Adrenal gland (tissue), 12 donors: ENCODE measurements around the gene TBC1D22A. TPM values are rescaled to one million over a fixed set of nuclear protein-coding genes. Genes with fewer than 3 reads are reported as not detected.

Source experiments
- DNase-seq, 7 donors: peaks; one replicate each; pipeline ENCODE4 v3.0.0-alpha.2; 2019 to 2020
- H3K27ac ChIP-seq, 5 donors: fragments of 200-600 bp; sonication (generic) in 4 of 5; 1 replicate in 3 of 5; 2 replicates in 2 of 5; pipeline versions ENCODE4 v1.5.1 to v1.8.0; 2016 to 2020; ENCODE audit warnings: mild to moderate bottlenecking in 1 of 5
- H3K27me3 ChIP-seq: fragments of 200-600 bp; 2 replicates; pipeline ENCODE4 v1.8.0; 2021
- H3K36me3 ChIP-seq, 2 donors: fragments of 200-600 bp; replicated peaks in 1 of 2; 1 replicate in 1 of 2; 2 replicates in 1 of 2; pipeline versions ENCODE4 v1.5.1 to v1.8.0; 2018 to 2022
- H3K4me1 ChIP-seq, 2 donors: fragments of 200-600 bp; replicated peaks in 1 of 2; 1 replicate in 1 of 2; 2 replicates in 1 of 2; pipeline versions ENCODE4 v1.5.1 to v1.8.0; 2018 to 2021
- H3K4me3 ChIP-seq, 4 donors: fragments of 200-600 bp; sonication (generic) in 3 of 4; one replicate each; pipeline ENCODE4 v1.5.1; 2016 to 2018
- H3K9me3 ChIP-seq, 3 donors: fragments of 200-600 bp; sonication (generic) in 1 of 3; replicated peaks in 1 of 3; 1 replicate in 2 of 3; 2 replicates in 1 of 3; pipeline versions ENCODE4 v1.5.1 to v1.8.0; 2016 to 2021
- POLR2A ChIP-seq, 2 donors: fragments of 450-650 bp; IDR thresholded peaks; one replicate each; pipeline ENCODE4 v1.6.1; 2017; ENCODE audit warnings: antibody characterized with exemption in 2 of 2, mild to moderate bottlenecking in 2 of 2, moderate library complexity in 1 of 2
- WGBS, 4 donors: extraction: QIAGEN DNeasy Blood & Tissue Kit in 2 of 4; methylation state at CpG; one replicate each; pipeline versions ENCODE4 v1.1.5 to v1.1.7; 2013 to 2017; 5-methylcytosine and 5-hydroxymethylcytosine counted together
- intact Hi-C, 2 donors: fragments of 100-400 bp; cut with DNase I; formaldehyde crosslinking; loops; one replicate each; pipeline versions ENCODE4 v1.14.1 to v1.15.0; 2022 to 2023
- polyA plus RNA-seq, 3 donors: library from polyadenylated mRNA; stranded (reverse); fragments of 200-250 nt in 2 of 3; fragments of 350-450 nt in 1 of 3; fragmentation: Illumina TruSeq in 1 of 3; extraction: RNeasy Lipid Tissue Mini Kit (QIAGEN cat#74804) in 1 of 3; gene quantifications; one replicate each; pipeline ENCODE4 v1.2.3, GENCODE V29; 2013 to 2014
- total RNA-seq, 9 donors: library from RNA; depleted of rRNA in 4 of 9; stranded (reverse); fragments of >200 nt in 4 of 9; fragments of 120-200 nt in 1 of 9; fragmentation: NEBNext Ultra II Directional in 1 of 9; extraction: Animal tissue kit (Norgen Biotek cat#: 25700) in 1 of 9; gene quantifications; one replicate each; pipeline versions ENCODE4 v1.1.0 to v1.2.4, GENCODE V29; 2013 to 2023
- TF ChIP-seq, protein P1 (sequence below), 6 experiments: fragments of 450-650 bp in 4 of 6; fragments of 200-600 bp in 2 of 6; sonication (generic) in 1 of 6; IDR thresholded peaks; 1 replicate in 5 of 6; 2 replicates in 1 of 6; pipeline versions ENCODE4 v1.5.1 to v1.8.0; 2016 to 2021; ENCODE audit warnings: antibody characterized with exemption in 6 of 6, mild to moderate bottlenecking in 2 of 6, moderate library complexity in 1 of 6
- donor health status: healthy with polysubstance abuse.
- donor health status: Bipolar disorder and iron deficiency.
- donor health status: DM: yes; HTN: yes; CAD: no.
- donor health status: DM: no; HTN: no; CAD: no.
- donor health status: DM: no; HTN: no; CAD: no.
- donor health status: DM: yes; HTN: yes; CAD: no.

Gene TBC1D22A
- total and polyA plus RNA-seq, 12 donors: 11.5 to 44.2 (median 28.1) TPM

DNA sequence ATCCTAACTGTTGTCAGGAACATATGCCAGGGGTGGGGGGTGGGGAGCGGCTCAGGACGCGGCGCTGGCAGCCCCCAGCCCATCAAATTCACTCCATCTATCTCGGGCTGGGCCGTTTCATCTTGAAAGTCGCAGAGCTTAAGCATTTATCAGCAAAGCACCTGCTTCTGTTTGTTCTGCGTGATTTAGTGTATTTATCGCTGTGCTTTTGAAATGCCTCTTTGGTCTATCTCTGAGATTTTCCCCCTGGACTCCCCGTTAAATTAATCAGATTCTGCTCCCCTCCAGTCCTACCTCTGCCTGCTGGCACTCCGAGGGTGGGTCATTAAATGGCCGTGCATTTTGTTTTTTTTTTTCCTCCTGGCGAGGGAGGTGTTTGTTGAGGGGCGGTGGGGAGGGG, 446.2 kb downstream of the TBC1D22A start:
- Histone ChIP-seq H3K27me3 (no peaks in the 10 kb centered on the region), H3K4me3 (no peak overlapping the region), H3K4me1 (no peaks in the 10 kb centered on the region), H3K27ac (no peak overlapping the region), H3K9me3 (no peaks in the 10 kb centered on the region), H3K36me3 (no peaks in the 10 kb centered on the region)
- DNase-seq: no peak
- intact Hi-C loops: no loop called here
- 60 to 67% (median 61%) methylated on average over 13 to 14 of the region's 14 CpGs for WGBS, 4 donors
- TF ChIP-seq POLR2A (IDR thresholded peaks at IDR 0.05): no peak
- TF ChIP-seq, protein P1, sequence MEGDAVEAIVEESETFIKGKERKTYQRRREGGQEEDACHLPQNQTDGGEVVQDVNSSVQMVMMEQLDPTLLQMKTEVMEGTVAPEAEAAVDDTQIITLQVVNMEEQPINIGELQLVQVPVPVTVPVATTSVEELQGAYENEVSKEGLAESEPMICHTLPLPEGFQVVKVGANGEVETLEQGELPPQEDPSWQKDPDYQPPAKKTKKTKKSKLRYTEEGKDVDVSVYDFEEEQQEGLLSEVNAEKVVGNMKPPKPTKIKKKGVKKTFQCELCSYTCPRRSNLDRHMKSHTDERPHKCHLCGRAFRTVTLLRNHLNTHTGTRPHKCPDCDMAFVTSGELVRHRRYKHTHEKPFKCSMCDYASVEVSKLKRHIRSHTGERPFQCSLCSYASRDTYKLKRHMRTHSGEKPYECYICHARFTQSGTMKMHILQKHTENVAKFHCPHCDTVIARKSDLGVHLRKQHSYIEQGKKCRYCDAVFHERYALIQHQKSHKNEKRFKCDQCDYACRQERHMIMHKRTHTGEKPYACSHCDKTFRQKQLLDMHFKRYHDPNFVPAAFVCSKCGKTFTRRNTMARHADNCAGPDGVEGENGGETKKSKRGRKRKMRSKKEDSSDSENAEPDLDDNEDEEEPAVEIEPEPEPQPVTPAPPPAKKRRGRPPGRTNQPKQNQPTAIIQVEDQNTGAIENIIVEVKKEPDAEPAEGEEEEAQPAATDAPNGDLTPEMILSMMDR (IDR thresholded peaks at IDR 0.05): no peak

DNA sequence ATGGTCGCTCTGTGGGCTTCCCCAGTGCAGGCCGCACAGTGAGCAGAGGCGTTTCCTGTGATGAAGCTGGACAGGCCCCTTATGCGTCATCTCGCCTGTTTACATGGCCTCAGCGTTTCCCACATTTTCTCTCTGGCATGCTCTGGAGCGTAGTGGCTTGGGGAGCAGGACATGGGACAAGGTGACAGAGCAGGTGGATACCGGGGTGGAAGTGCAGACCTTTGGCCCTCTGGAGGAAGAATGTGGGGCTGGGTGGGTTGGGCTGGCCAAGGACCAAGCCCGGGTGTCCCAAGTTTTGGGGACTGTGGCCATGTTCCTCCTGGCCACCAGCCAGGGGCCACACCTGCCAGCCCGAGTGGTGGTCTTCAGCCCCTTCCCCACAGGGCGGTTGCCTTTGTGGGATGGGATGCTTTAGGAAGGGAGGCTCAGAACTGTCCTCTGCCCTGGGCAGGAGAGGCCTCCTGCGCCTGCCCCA, 446.6 kb downstream of the TBC1D22A start:
- intact Hi-C loops: no loop called here
- no peaks in the 10 kb centered on the region for H3K36me3 ChIP-seq
- 70 to 79% (median 73%) methylated on average over 7 to 12 of the region's 12 CpGs for WGBS, 4 donors
- no peaks in the 10 kb centered on the region for H3K9me3 ChIP-seq
- no peak overlapping the region for H3K4me3 ChIP-seq
- H3K4me1 ChIP-seq: no peaks in the 10 kb centered on the region
- DNase-seq: peak in 1 of 7 donors; percentile 38
- no peaks in the 10 kb centered on the region for H3K27me3 ChIP-seq
- H3K27ac ChIP-seq: no peak overlapping the region
- TF ChIP-seq POLR2A (IDR thresholded peaks at IDR 0.05): no peak
- TF ChIP-seq, protein P1 (IDR thresholded peaks at IDR 0.05): no peak

DNA sequence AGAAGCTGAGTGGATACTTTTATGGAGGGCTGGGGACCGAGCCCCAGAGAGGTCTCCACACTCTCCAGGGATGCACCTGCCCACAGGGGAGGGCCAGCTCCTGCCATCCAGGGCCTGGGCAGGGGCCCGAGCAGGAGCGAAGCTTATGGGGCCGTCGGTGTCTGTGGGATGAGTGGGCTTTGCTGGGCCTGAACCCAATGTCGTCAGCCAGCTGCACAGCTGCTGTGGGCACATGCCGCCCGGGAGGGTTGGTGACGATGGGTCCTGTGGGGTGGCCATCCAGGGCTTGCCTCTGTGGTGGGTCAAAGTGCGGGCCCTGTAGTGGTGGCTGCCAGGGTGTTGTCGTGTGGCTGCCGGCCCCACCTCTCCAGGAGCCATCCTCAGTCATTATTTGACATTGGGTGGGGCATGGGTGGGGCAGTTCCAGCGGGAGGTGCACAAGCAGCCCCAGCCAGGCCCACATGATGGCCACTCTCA, 447.1 kb downstream of the TBC1D22A start:
- intact Hi-C loops: loop anchor here in 1 of 2 donors (10.0 kb wide), 1 partner anchor 1285 kb away; no protein-coding TSS in a partner anchor
- 86 to 100% (median 96%) methylated on average over 1 to 13 of the region's 13 CpGs for WGBS, 4 donors
- no peaks in the 10 kb centered on the region for H3K27me3 ChIP-seq
- H3K36me3 ChIP-seq: no peaks in the 10 kb centered on the region
- DNase-seq: peak in 1 of 7 donors; percentile 9
- no peaks in the 10 kb centered on the region for H3K4me1 ChIP-seq
- no peaks in the 10 kb centered on the region for H3K9me3 ChIP-seq
- no peak overlapping the region for H3K4me3 ChIP-seq
- TF ChIP-seq, protein P1 (IDR thresholded peaks at IDR 0.05): no peak
- TF ChIP-seq POLR2A (IDR thresholded peaks at IDR 0.05): no peak
- H3K27ac ChIP-seq: no peak overlapping the region

DNA sequence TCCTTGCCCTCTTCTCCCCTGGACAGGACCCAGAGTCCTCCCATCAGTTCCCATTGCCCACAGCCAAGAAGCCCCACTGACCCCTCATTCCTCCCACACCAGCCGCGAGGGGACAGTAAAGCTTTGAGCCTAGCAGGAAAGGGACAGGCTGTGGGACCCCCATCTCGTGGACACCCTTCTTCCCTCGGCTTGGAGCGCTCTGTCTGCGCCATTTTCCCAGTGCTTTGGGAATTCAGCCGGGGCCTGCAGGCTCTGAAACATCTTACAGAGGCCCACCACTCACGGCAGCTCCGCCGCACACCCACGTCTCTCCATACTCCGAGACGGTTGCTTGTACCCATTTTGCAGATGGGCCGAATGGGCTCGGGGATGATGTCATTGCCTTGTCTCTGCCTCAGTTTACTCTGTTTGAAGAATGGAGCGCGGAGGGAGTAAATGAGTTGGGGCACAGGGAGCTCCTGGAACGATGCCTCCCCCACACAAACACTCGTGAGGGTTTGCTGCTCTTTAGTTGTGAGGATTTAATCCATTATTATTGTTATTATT, 447.7 kb downstream of the TBC1D22A start:
- no peaks in the 10 kb centered on the region for H3K36me3 ChIP-seq
- 88 to 91% (median 89%) methylated on average over 19 of the region's 19 CpGs for WGBS, 4 donors
- peak in 1 of 7 donors; percentile 27 for DNase-seq
- intact Hi-C loops: loop anchor here in 1 of 2 donors (10.0 kb wide), 1 partner anchor 1285 kb away; no protein-coding TSS in a partner anchor
- H3K4me3 ChIP-seq: no peak overlapping the region
- H3K4me1 ChIP-seq: no peaks in the 10 kb centered on the region
- H3K27ac ChIP-seq: no peak overlapping the region
- no peak for TF ChIP-seq POLR2A (IDR thresholded peaks at IDR 0.05)
- TF ChIP-seq, protein P1 (IDR thresholded peaks at IDR 0.05): no peak
- no peaks in the 10 kb centered on the region for H3K9me3 ChIP-seq
- no peaks in the 10 kb centered on the region for H3K27me3 ChIP-seq
